ENCODE data around the gene ZNF214.

GRCh38 chr11:7030836-7031235 is 10.7 kb upstream of the ZNF214 start:
- TF ChIP-seq CTCF (IDR thresholded peaks at IDR 0.05; ENCODE audit: low read length) (no peak), EZH2 (IDR thresholded peaks at IDR 0.05; ENCODE audit: borderline replicate concordance, low read length) (no peak)

All from OCI-LY1 (cell line).